SK-N-SH (cell line): ENCODE measurements around the gene CCDC127. TPM values are rescaled to one million over a fixed set of nuclear protein-coding genes. Genes with fewer than 3 reads are reported as not detected.

Source experiments
- CTCF ChIA-PET: fragments of 300-600, 350-600 bp; formaldehyde crosslinking; extraction: SDS; loops from one replicate; lab custom pipeline; 2021; lab: Yijun Ruan, JAX
- POLR2A ChIA-PET: fragments of 350-600 bp; sonication (Branson Sonifier 250); formaldehyde crosslinking; extraction: SDS; loops from one replicate; lab custom pipeline; 2020; ENCODE audit warnings: antibody characterized with exemption, inconsistent platforms; lab: Yijun Ruan, JAX
- DNase-seq: peaks from one replicate; pipeline ENCODE4 v3.0.0; 2012
- H2AFZ ChIP-seq: fragments of 200-600 bp; sonication (generic); 2 replicates; pipeline ENCODE4 v1.8.1; 2016; ENCODE audit warnings: antibody characterized with exemption, mild to moderate bottlenecking, low read depth
- H3F3A ChIP-seq: fragments of 200-600 bp; sonication (generic); replicated peaks from 2 replicates; pipeline ENCODE3; 2016; ENCODE audit warnings: antibody characterized with exemption, mild to moderate bottlenecking; ENCODE audit not compliant: insufficient read depth
- H3K27ac ChIP-seq, 2 experiments: fragments of 200-500 bp in 1 of 2; fragments of 200-600 bp in 1 of 2; sonication (Bioruptor generic) in 1 of 2; sonication (generic), shearing (Covaris generic) in 1 of 2; 2 replicates each; pipeline versions ENCODE4 v1.5.1 to v1.6.1; 2014 to 2016; ENCODE audit warnings: low read depth in 2 of 2, inconsistent platforms in 1 of 2, low read length in 1 of 2, mild to moderate bottlenecking in 1 of 2, mixed read lengths in 1 of 2
- H3K27me3 ChIP-seq: fragments of 200-600 bp; sonication (generic), shearing (Covaris generic); 2 replicates; pipeline ENCODE4 v1.6.1; 2016; ENCODE audit warnings: mixed run types; ENCODE audit not compliant: insufficient read depth
- H3K36me3 ChIP-seq, 2 experiments: fragments of 200-500 bp in 1 of 2; fragments of 200-600 bp in 1 of 2; sonication (Bioruptor generic) in 1 of 2; sonication (generic) in 1 of 2; replicated peaks in 1 of 2; 2 replicates each; pipeline versions ENCODE3 to v1.5.1; 2014 to 2016; ENCODE audit warnings: low read length in 1 of 2, mild to moderate bottlenecking in 1 of 2; ENCODE audit not compliant: insufficient read depth in 2 of 2, control insufficient read depth in 1 of 2
- H3K4me1 ChIP-seq, 2 experiments: fragments of 200-500 bp in 1 of 2; fragments of 200-600 bp in 1 of 2; sonication (Bioruptor generic) in 1 of 2; sonication (generic), shearing (Covaris generic) in 1 of 2; 2 replicates each; pipeline versions ENCODE4 v1.5.1 to v1.6.1; 2014 to 2016; ENCODE audit warnings: low read depth in 1 of 2, low read length in 1 of 2, mixed run types in 1 of 2; ENCODE audit not compliant: insufficient read depth in 2 of 2, control insufficient read depth in 1 of 2
- H3K4me2 ChIP-seq: fragments of 200-600 bp; sonication (generic), shearing (Covaris generic); 2 replicates; pipeline ENCODE4 v1.6.1; 2017; ENCODE audit warnings: mixed run types
- H3K4me3 ChIP-seq, 2 experiments: fragments of 200-500 bp in 1 of 2; fragments of 200-600 bp in 1 of 2; sonication (Bioruptor generic) in 1 of 2; sonication (generic), shearing (Covaris generic) in 1 of 2; 2 replicates each; pipeline versions ENCODE4 v1.5.1 to v1.8.1; 2014 to 2016; ENCODE audit warnings: low read depth in 2 of 2, inconsistent platforms in 1 of 2, low read length in 1 of 2, mild to moderate bottlenecking in 1 of 2, mixed read lengths in 1 of 2, moderate library complexity in 1 of 2
- H3K79me2 ChIP-seq: fragments of 200-600 bp; sonication (generic); 2 replicates; pipeline ENCODE4 v1.8.1; 2017; ENCODE audit warnings: mild to moderate bottlenecking; ENCODE audit not compliant: insufficient read depth
- H3K9ac ChIP-seq: fragments of 200-600 bp; sonication (generic); 2 replicates; pipeline ENCODE4 v1.6.1; 2017; ENCODE audit warnings: mixed run types
- H3K9me2 ChIP-seq: fragments of 200-600 bp; sonication (generic); 2 replicates; pipeline ENCODE4 v1.6.1; 2017; ENCODE audit warnings: mixed run types
- H3K9me3 ChIP-seq: fragments of 200-600 bp; sonication (generic); 2 replicates; pipeline ENCODE4 v1.6.1; 2017; ENCODE audit warnings: mixed run types, mild to moderate bottlenecking, moderate library complexity
- H4K20me1 ChIP-seq: fragments of 200-600 bp; sonication (generic); 2 replicates; pipeline ENCODE4 v1.6.1; 2017; ENCODE audit warnings: mild to moderate bottlenecking, mixed run types; ENCODE audit not compliant: insufficient read depth
- ELF1 ChIP-seq: IDR thresholded peaks from 2 replicates; pipeline ENCODE4 v1.4.0; 2012
- FOSL2 ChIP-seq: IDR thresholded peaks from 2 replicates; pipeline ENCODE4 v1.4.0; 2012; ENCODE audit warnings: low read depth, mild to moderate bottlenecking, moderate library complexity, borderline replicate concordance
- GABPA ChIP-seq: IDR thresholded peaks from 2 replicates; pipeline ENCODE4 v1.4.0; 2012; ENCODE audit warnings: low read depth, mild to moderate bottlenecking
- RAD21 ChIP-seq: IDR thresholded peaks from 2 replicates; pipeline ENCODE4 v1.6.1; 2012; ENCODE audit warnings: mild to moderate bottlenecking, low read length
- RCOR1 ChIP-seq: fragments of 150-350 bp; IDR thresholded peaks from 2 replicates; pipeline ENCODE4 v1.6.1; 2017; ENCODE audit warnings: antibody characterized with exemption, low read length
- WGBS: methylation state at CpG from one replicate; pipeline ENCODE4 v1.1.6; 2017; ENCODE audit warnings: low lambda C conversion rate; 5-methylcytosine and 5-hydroxymethylcytosine counted together
- polyA plus RNA-seq, 3 experiments: library from polyadenylated mRNA; depleted of rRNA; stranded (reverse); fragments of >200 nt; gene quantifications; 2 replicates each; pipeline ENCODE4 v1.2.3, GENCODE V29; 2012
- TF ChIP-seq, protein P1 (sequence below): IDR thresholded peaks from 2 replicates; pipeline ENCODE4 v1.4.0; 2012; ENCODE audit warnings: low read depth, borderline replicate concordance
- TF ChIP-seq, protein P2 (sequence below): IDR thresholded peaks from 2 replicates; pipeline ENCODE4 v1.4.0; 2012; ENCODE audit warnings: low read depth, borderline replicate concordance
- TF ChIP-seq, protein P3 (sequence below): IDR thresholded peaks from 2 replicates; pipeline ENCODE4 v1.6.1; 2012; ENCODE audit warnings: mild to moderate bottlenecking, low read depth, low read length, moderate library complexity

CCDC127 gene
- polyA plus RNA-seq, 1 of the 3 experiments (the other 2 are of a cell fraction) = 3.9 TPM

DNA sequence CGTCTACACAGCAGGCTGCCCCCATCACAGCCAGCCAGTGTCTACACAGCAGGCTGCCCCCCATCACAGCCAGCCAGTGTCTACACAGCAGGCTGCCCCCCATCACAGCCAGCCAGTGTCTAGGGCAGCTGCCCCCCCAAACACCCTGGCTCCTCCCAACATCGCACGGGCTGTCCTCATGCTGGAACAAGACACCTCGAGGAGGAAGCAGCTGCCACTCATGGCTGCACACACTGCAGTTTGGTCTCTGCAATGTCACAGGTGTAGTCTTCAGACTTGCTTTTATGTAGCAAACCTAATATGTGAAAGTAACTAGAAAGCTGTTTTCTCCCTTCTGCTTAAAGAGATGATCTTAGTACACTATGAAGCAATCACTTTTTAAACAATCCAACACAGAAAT lies 17.0 kb downstream of the CCDC127 start (continued):
- no peak for TF ChIP-seq RCOR1
- no peak for TF ChIP-seq RAD21
- TF ChIP-seq, all 33 proteins: peak for 0

DNA sequence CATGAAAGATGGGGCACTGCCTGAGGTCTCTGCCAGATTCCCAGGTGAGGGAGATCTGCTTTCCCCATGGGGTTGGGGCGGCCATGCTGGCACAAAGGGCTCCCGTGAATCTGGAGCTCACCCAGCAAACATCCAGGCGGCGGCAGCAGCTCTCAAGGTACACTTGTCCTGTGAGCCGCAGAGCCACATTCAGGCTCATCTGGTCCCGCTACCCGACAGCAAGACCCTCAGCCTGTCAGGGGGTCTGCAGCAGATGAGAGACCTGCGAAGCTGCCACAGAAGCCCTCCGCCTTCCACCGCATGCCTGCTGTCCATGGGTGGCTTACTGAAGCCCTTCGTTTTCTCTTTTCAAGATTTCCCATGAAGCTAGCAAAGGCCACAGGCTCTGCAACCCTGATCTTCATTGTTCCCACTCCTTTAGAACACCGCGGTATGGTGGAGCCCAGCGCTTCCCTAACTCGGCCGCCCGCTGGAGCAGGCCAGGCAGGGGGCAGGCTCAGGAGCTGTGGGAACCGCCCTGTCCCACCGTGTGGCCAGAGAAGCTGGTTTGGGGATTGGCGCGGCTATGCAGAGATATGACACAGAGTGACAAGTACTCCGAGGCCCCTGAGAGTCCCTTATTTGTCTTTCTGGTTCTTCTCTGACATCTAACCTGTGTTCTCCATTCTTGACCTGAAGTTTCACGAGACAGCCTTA lies 17.9 kb downstream of the CCDC127 start:
- peaks cover 10 to 20% of the 10 kb centered on the region in 2 experiments for H3K36me3 ChIP-seq
- 95% methylated on average over 20 of the region's 23 CpGs for WGBS
- H3K4me1 ChIP-seq = no peaks in the 10 kb centered on the region
- peaks cover 16% of the 10 kb centered on the region; the same call in 1 of the 2 replicates for H3K79me2 ChIP-seq
- DNase-seq = no peak
- no peak overlapping the region for H2AFZ ChIP-seq
- CTCF ChIA-PET = interaction anchor here (2.3 kb wide), 1 partner anchor 12 kb away, joined by 10 read pairs; no protein-coding TSS in a partner anchor
- no peak overlapping the region for H3K9ac ChIP-seq
- no peak overlapping the region for H3K4me3 ChIP-seq
- H3K9me3 ChIP-seq = no peaks in the 10 kb centered on the region
- no peak overlapping the region for H3K27ac ChIP-seq
- POLR2A ChIA-PET = interaction anchor here (0.6 kb wide), 1 partner anchor 73 kb away, joined by 5 read pairs; no protein-coding TSS in a partner anchor
- H3K27me3 ChIP-seq = no peaks in the 10 kb centered on the region
- H3K9me2 ChIP-seq = no peaks in the 10 kb centered on the region
- H3F3A ChIP-seq = no peaks in the 10 kb centered on the region
- H3K4me2 ChIP-seq = no peak overlapping the region
- peaks cover 13% of the 10 kb centered on the region; the same call in 1 of the 2 replicates for H4K20me1 ChIP-seq
- TF ChIP-seq FOSL2 (no peak), RCOR1 (no peak), ELF1 (no peak), GABPA (no peak)
- TF ChIP-seq, protein P1, sequence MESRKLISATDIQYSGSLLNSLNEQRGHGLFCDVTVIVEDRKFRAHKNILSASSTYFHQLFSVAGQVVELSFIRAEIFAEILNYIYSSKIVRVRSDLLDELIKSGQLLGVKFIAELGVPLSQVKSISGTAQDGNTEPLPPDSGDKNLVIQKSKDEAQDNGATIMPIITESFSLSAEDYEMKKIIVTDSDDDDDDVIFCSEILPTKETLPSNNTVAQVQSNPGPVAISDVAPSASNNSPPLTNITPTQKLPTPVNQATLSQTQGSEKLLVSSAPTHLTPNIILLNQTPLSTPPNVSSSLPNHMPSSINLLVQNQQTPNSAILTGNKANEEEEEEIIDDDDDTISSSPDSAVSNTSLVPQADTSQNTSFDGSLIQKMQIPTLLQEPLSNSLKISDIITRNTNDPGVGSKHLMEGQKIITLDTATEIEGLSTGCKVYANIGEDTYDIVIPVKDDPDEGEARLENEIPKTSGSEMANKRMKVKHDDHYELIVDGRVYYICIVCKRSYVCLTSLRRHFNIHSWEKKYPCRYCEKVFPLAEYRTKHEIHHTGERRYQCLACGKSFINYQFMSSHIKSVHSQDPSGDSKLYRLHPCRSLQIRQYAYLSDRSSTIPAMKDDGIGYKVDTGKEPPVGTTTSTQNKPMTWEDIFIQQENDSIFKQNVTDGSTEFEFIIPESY = no peak
- TF ChIP-seq, protein P2, sequence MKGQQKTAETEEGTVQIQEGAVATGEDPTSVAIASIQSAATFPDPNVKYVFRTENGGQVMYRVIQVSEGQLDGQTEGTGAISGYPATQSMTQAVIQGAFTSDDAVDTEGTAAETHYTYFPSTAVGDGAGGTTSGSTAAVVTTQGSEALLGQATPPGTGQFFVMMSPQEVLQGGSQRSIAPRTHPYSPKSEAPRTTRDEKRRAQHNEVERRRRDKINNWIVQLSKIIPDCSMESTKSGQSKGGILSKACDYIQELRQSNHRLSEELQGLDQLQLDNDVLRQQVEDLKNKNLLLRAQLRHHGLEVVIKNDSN = no peak
- TF ChIP-seq, protein P3, sequence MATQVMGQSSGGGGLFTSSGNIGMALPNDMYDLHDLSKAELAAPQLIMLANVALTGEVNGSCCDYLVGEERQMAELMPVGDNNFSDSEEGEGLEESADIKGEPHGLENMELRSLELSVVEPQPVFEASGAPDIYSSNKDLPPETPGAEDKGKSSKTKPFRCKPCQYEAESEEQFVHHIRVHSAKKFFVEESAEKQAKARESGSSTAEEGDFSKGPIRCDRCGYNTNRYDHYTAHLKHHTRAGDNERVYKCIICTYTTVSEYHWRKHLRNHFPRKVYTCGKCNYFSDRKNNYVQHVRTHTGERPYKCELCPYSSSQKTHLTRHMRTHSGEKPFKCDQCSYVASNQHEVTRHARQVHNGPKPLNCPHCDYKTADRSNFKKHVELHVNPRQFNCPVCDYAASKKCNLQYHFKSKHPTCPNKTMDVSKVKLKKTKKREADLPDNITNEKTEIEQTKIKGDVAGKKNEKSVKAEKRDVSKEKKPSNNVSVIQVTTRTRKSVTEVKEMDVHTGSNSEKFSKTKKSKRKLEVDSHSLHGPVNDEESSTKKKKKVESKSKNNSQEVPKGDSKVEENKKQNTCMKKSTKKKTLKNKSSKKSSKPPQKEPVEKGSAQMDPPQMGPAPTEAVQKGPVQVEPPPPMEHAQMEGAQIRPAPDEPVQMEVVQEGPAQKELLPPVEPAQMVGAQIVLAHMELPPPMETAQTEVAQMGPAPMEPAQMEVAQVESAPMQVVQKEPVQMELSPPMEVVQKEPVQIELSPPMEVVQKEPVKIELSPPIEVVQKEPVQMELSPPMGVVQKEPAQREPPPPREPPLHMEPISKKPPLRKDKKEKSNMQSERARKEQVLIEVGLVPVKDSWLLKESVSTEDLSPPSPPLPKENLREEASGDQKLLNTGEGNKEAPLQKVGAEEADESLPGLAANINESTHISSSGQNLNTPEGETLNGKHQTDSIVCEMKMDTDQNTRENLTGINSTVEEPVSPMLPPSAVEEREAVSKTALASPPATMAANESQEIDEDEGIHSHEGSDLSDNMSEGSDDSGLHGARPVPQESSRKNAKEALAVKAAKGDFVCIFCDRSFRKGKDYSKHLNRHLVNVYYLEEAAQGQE = no peak
